ENCODE data around the gene CTPS1.

The CTPS1 gene

DNA sequence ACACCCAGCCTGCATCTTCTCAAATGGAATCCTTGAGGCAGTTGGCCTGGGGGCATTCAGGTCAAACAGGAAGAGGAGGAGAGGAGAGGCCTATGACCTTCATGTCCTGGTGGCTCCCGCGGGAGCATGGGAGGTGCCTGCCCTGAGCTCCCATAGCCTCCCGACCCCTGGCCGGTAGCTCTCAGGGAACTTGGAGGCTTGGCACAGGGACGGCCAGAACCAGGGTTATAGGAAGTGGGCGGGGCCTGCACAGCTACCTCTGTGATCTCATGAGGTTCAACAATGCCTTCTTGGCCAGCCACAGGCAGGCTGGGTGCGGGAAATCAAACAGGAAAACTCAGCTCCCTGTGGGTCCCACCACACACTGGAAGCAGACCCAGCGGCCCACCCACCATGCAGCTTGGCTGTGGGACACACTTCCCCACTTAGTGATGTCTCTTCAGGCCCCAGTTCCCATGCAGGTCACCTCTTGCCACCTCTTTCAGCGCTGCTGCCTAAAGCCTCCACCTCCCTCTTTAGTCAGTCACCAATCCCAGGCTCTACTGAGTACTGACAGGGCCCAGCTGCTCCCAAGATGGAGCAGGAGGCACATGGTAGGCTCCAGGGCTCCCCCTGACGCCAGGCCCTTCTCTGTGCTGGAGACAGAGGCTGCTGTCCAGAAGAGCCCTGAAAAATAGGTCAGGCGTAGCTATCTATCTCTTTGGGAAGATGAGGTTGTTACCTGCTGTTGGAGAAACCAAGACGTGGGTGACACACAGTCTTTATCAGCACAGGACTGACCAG is 42.2 kb downstream of the CTPS1 start, which contains the start of gene SLFNL1:
Gene SLFNL1 (minus strand): TSS at position 200 of the 783 bp plus-strand sequence. CDS start 1,065 bp downstream, outside the sequence.
- Histone ChIP-seq H3K79me2 (ENCODE audit: control insufficient read depth, insufficient read depth, low read length) (no peaks in the 10 kb centered on the region), H3K27ac (ENCODE audit: low read depth, low read length) (no peak within 1 kb of the TSS)

GRCh38 chr1:41022424-41022823 is 42.9 kb downstream of the CTPS1 start:
- H3K79me2 ChIP-seq (ENCODE audit: control insufficient read depth, insufficient read depth, low read length): no peaks in the 10 kb centered on the region
- H3K36me3 ChIP-seq (ENCODE audit: control insufficient read depth, insufficient read depth, low read length): no peaks in the 10 kb centered on the region
- H4K8ac ChIP-seq (ENCODE audit: low read depth, low read length): no peak overlapping the region
- no peaks in the 10 kb centered on the region for H3K79me1 ChIP-seq (ENCODE audit: low read length)
- H3K4me2 ChIP-seq (ENCODE audit: low read length): no peak overlapping the region
- no peak overlapping the region for H2BK15ac ChIP-seq (replicated peaks; ENCODE audit: low read depth)
- no peaks in the 10 kb centered on the region for H3K4me1 ChIP-seq (ENCODE audit: control insufficient read depth, low read depth, low read length)
- H3K4ac ChIP-seq (ENCODE audit: low read depth, low read length): no peak overlapping the region
- H3K9ac ChIP-seq (ENCODE audit: low read length): no peak overlapping the region
- no peak overlapping the region for H2BK5ac ChIP-seq (ENCODE audit: low read length)
- no peak for DNase-seq
- no peak overlapping the region for H3K18ac ChIP-seq (ENCODE audit: low read length)
- no peak overlapping the region for H2BK120ac ChIP-seq (ENCODE audit: low read depth, low read length)
- H3K4me3 ChIP-seq (ENCODE audit: low read length): no peak overlapping the region
- H2AK5ac ChIP-seq (ENCODE audit: low read length): no peak overlapping the region
- no peak overlapping the region for H3K23ac ChIP-seq (ENCODE audit: low read length)
- WGBS (ENCODE audit: extremely low coverage, insufficient coverage, low lambda C conversion rate): no CpG with 5 or more reads among the region's 10 CpGs
- H3K56ac ChIP-seq (ENCODE audit: low read length): no peak overlapping the region
- H3K27me3 ChIP-seq (ENCODE audit: insufficient read depth, low read length, poor library complexity): no peaks in the 10 kb centered on the region
- no peak overlapping the region for H3K27ac ChIP-seq (ENCODE audit: low read depth, low read length)
- H4K5ac ChIP-seq (ENCODE audit: low read length): no peak overlapping the region

More for the DNA sequence above, 42.2 kb downstream of the CTPS1 start, which contains the start of gene SLFNL1:
- Histone ChIP-seq H3K79me1 (ENCODE audit: low read length) (no peaks in the 10 kb centered on the region), H3K18ac (ENCODE audit: low read length) (no peak within 1 kb of the TSS), H2BK120ac (ENCODE audit: low read depth, low read length) (no peak within 1 kb of the TSS), H3K4me1 (ENCODE audit: control insufficient read depth, low read depth, low read length) (no peaks in the 10 kb centered on the region), H2BK15ac (replicated peaks; ENCODE audit: low read depth) (no peak within 1 kb of the TSS), H3K9ac (ENCODE audit: low read length) (no peak within 1 kb of the TSS), H3K27me3 (ENCODE audit: insufficient read depth, low read length, poor library complexity) (no peaks in the 10 kb centered on the region), H3K56ac (ENCODE audit: low read length) (peak within 1 kb of the TSS; percentile 39), H4K8ac (ENCODE audit: low read depth, low read length) (no peak within 1 kb of the TSS), H3K23ac (ENCODE audit: low read length) (no peak within 1 kb of the TSS), H4K5ac (ENCODE audit: low read length) (no peak within 1 kb of the TSS), H2AK5ac (ENCODE audit: low read length) (no peak within 1 kb of the TSS), H3K4ac (ENCODE audit: low read depth, low read length) (no peak within 1 kb of the TSS), H3K4me2 (ENCODE audit: low read length) (no peak within 1 kb of the TSS), H2BK5ac (ENCODE audit: low read length) (no peak within 1 kb of the TSS), H3K36me3 (ENCODE audit: control insufficient read depth, insufficient read depth, low read length) (no peaks in the 10 kb centered on the region), H3K4me3 (ENCODE audit: low read length) (no peak within 1 kb of the TSS)
- peak; percentile 79 for DNase-seq
- WGBS (ENCODE audit: extremely low coverage, insufficient coverage, low lambda C conversion rate): no CpG with 5 or more reads among the region's 12 CpGs

DNA sequence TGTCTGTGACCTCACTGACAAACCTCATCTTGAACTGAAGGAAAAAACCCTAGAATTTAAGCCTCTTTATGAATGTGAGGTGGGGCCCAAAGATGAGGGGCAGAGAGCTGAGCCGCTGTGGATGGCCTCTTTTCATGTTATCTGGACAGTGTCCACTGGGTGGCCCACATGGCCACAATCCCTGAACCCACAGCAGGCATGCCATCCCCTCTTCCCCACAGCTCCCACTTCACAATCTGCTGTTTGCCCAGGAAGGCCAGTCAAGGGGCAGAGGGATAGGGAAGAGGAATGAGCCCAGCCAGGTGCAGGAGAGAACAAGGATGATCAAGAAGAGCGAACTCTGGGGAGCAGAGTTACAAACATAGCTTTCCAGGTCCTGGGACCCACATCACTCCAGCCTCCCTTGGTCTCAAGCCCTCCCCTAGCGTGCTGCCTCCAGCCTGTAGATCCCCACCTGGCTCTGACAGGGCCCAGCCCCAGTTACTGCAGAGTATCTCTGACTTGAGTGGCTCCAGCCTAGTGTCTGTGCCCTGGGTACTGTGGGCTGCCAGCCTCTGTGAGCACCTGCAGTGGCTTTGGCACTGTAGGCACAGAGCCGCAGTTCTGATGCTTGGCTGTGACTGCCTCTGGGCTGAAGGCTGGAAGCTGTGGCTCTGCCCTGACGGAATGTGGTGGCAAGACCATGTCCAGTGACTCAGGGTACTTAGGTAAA is 43.9 kb downstream of the CTPS1 start:
- H3K56ac ChIP-seq (ENCODE audit: low read length): no peak overlapping the region
- no peak overlapping the region for H2BK120ac ChIP-seq (ENCODE audit: low read depth, low read length)
- H3K79me2 ChIP-seq (ENCODE audit: control insufficient read depth, insufficient read depth, low read length): no peaks in the 10 kb centered on the region
- no peak overlapping the region for H3K4me3 ChIP-seq (ENCODE audit: low read length)
- no peak overlapping the region for H2AK5ac ChIP-seq (ENCODE audit: low read length)
- H3K4me2 ChIP-seq (ENCODE audit: low read length): no peak overlapping the region
- no peak overlapping the region for H2BK15ac ChIP-seq (replicated peaks; ENCODE audit: low read depth)
- H3K27ac ChIP-seq (ENCODE audit: low read depth, low read length): no peak overlapping the region
- no peak overlapping the region for H3K4ac ChIP-seq (ENCODE audit: low read depth, low read length)
- H4K8ac ChIP-seq (ENCODE audit: low read depth, low read length): no peak overlapping the region
- H3K4me1 ChIP-seq (ENCODE audit: control insufficient read depth, low read depth, low read length): no peaks in the 10 kb centered on the region
- no peak overlapping the region for H3K9ac ChIP-seq (ENCODE audit: low read length)
- no peak overlapping the region for H3K23ac ChIP-seq (ENCODE audit: low read length)
- peak; percentile 22 for DNase-seq
- H3K18ac ChIP-seq (ENCODE audit: low read length): no peak overlapping the region
- no peak overlapping the region for H2BK5ac ChIP-seq (ENCODE audit: low read length)
- no peak overlapping the region for H4K5ac ChIP-seq (ENCODE audit: low read length)
- no peaks in the 10 kb centered on the region for H3K36me3 ChIP-seq (ENCODE audit: control insufficient read depth, insufficient read depth, low read length)
- no peaks in the 10 kb centered on the region for H3K27me3 ChIP-seq (ENCODE audit: insufficient read depth, low read length, poor library complexity)
- H3K79me1 ChIP-seq (ENCODE audit: low read length): no peaks in the 10 kb centered on the region
- no CpG with 5 or more reads among the region's 5 CpGs for WGBS (ENCODE audit: extremely low coverage, insufficient coverage, low lambda C conversion rate)

DNA sequence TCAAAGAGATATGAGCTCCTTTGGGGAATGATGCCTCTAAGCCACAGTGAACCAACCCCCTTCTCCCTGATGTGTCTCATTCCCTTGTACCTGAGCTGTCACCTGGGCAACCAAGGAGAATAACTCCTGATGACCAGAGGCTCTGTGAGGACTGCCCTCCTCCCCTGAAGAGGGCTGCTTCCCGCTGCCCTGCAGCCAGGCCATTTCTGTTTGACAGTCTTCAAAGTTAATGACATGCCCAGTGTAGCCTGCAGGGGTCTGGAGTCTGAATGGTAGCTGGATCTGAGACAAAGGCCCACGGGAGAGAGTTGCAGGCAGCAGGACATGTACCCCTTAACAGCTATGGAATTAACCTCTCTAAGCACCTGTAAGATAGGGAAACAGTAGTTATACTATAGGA is 45.5 kb downstream of the CTPS1 start:
- no peak overlapping the region for H2AK5ac ChIP-seq (ENCODE audit: low read length)
- no peak overlapping the region for H2BK5ac ChIP-seq (ENCODE audit: low read length)
- no peak overlapping the region for H2BK15ac ChIP-seq (replicated peaks; ENCODE audit: low read depth)
- no peaks in the 10 kb centered on the region for H3K79me2 ChIP-seq (ENCODE audit: control insufficient read depth, insufficient read depth, low read length)
- no peak overlapping the region for H2BK120ac ChIP-seq (ENCODE audit: low read depth, low read length)
- H3K23ac ChIP-seq (ENCODE audit: low read length): no peak overlapping the region
- H3K18ac ChIP-seq (ENCODE audit: low read length): no peak overlapping the region
- H3K27me3 ChIP-seq (ENCODE audit: insufficient read depth, low read length, poor library complexity): no peaks in the 10 kb centered on the region
- no peak overlapping the region for H3K4me3 ChIP-seq (ENCODE audit: low read length)
- H3K56ac ChIP-seq (ENCODE audit: low read length): no peak overlapping the region
- H3K4me2 ChIP-seq (ENCODE audit: low read length): no peak overlapping the region
- no peak overlapping the region for H3K4ac ChIP-seq (ENCODE audit: low read depth, low read length)
- no peaks in the 10 kb centered on the region for H3K36me3 ChIP-seq (ENCODE audit: control insufficient read depth, insufficient read depth, low read length)
- no peak overlapping the region for H3K27ac ChIP-seq (ENCODE audit: low read depth, low read length)
- H3K79me1 ChIP-seq (ENCODE audit: low read length): no peaks in the 10 kb centered on the region
- no CpG with 5 or more reads among the region's 2 CpGs for WGBS (ENCODE audit: extremely low coverage, insufficient coverage, low lambda C conversion rate)
- DNase-seq: peak; percentile 62
- no peak overlapping the region for H4K5ac ChIP-seq (ENCODE audit: low read length)
- no peaks in the 10 kb centered on the region for H3K4me1 ChIP-seq (ENCODE audit: control insufficient read depth, low read depth, low read length)
- H3K9ac ChIP-seq (ENCODE audit: low read length): no peak overlapping the region
- no peak overlapping the region for H4K8ac ChIP-seq (ENCODE audit: low read depth, low read length)

DNA sequence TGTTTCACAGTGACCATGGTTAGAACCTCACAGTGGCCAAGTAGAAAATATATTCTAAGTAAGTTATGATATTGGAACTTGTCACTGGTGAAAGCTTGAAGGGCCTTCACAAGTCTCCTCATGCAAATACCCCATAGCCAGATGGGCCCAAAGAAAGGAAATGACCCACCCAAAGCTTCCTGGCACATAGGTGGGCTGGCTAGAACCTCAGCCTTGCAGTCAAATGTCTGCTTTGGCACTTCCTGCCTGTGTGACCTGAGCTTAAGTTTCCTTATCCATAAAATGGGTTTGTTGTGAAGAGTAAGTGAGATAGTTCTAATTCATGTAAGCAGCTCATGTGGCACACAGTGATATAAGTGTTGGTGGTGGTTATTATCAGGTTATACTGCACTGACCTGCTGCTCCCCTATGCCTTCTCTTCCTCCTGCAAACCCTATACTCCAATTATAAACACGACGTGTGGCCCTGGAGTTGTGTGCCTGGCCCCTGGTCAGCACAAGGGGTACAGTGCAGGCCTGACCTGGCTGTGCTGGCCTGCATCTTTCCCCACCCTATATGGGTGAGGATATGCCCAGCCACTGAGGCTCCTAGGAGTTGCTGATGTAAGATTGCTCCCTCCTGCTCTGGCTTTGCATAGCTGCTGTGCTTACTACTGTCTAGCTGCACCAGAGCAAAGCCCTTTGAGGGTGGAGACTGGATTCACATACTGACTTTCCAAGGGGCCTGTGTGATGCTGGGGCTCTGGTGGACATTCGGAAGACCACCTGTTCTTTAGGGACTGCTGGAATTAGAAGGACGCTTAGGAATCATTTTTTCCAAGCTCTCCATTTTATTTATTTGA is 46.7 kb downstream of the CTPS1 start:
- no peak overlapping the region for H3K4ac ChIP-seq (ENCODE audit: low read depth, low read length)
- H2AK5ac ChIP-seq (ENCODE audit: low read length): no peak overlapping the region
- H3K79me1 ChIP-seq (ENCODE audit: low read length): no peaks in the 10 kb centered on the region
- DNase-seq: no peak
- no peak overlapping the region for H3K27ac ChIP-seq (ENCODE audit: low read depth, low read length)
- no peak overlapping the region for H3K9ac ChIP-seq (ENCODE audit: low read length)
- H3K4me2 ChIP-seq (ENCODE audit: low read length): no peak overlapping the region
- no CpG with 5 or more reads among the region's 4 CpGs for WGBS (ENCODE audit: extremely low coverage, insufficient coverage, low lambda C conversion rate)
- H3K36me3 ChIP-seq (ENCODE audit: control insufficient read depth, insufficient read depth, low read length): no peaks in the 10 kb centered on the region
- H2BK15ac ChIP-seq (replicated peaks; ENCODE audit: low read depth): no peak overlapping the region
- no peaks in the 10 kb centered on the region for H3K4me1 ChIP-seq (ENCODE audit: control insufficient read depth, low read depth, low read length)
- no peak overlapping the region for H2BK5ac ChIP-seq (ENCODE audit: low read length)
- H3K23ac ChIP-seq (ENCODE audit: low read length): no peak overlapping the region
- H3K56ac ChIP-seq (ENCODE audit: low read length): no peak overlapping the region
- H4K5ac ChIP-seq (ENCODE audit: low read length): no peak overlapping the region
- H3K18ac ChIP-seq (ENCODE audit: low read length): no peak overlapping the region
- no peak overlapping the region for H3K4me3 ChIP-seq (ENCODE audit: low read length)
- no peak overlapping the region for H4K8ac ChIP-seq (ENCODE audit: low read depth, low read length)
- no peak overlapping the region for H2BK120ac ChIP-seq (ENCODE audit: low read depth, low read length)
- no peaks in the 10 kb centered on the region for H3K79me2 ChIP-seq (ENCODE audit: control insufficient read depth, insufficient read depth, low read length)
- H3K27me3 ChIP-seq (ENCODE audit: insufficient read depth, low read length, poor library complexity): no peaks in the 10 kb centered on the region

Measured in mesendoderm (in vitro differentiated cells).